H9 (cell line): ENCODE data around the gene WWC2. TPM values are rescaled to one million over a fixed set of nuclear protein-coding genes. Genes with fewer than 3 reads are reported as not detected.

Source experiments
- DNase-seq: peaks from one replicate; pipeline ENCODE4 v3.0.0-alpha.2; 2017
- H2AFZ ChIP-seq: one replicate; pipeline ENCODE4 v1.6.1; 2013; ENCODE audit warnings: mild to moderate bottlenecking, low read length, control low read depth, moderate library complexity
- H2AK5ac ChIP-seq: 2 replicates; pipeline ENCODE4 v1.6.1; 2013; ENCODE audit warnings: low read length, control low read depth, mixed read lengths; ENCODE audit not compliant: insufficient read length
- H2BK120ac ChIP-seq: one replicate; pipeline ENCODE4 v1.6.1; 2013; ENCODE audit warnings: low read depth, mild to moderate bottlenecking, low read length, control low read depth, inconsistent platforms; ENCODE audit not compliant: poor library complexity, severe bottlenecking
- H2BK12ac ChIP-seq: 2 replicates; pipeline ENCODE4 v1.6.1; 2013; ENCODE audit warnings: low read length, control low read depth, mixed read lengths, low read depth; ENCODE audit not compliant: insufficient read length
- H2BK15ac ChIP-seq: 2 replicates; pipeline ENCODE4 v1.6.1; 2013; ENCODE audit warnings: low read depth, low read length, control low read depth
- H2BK20ac ChIP-seq: one replicate; pipeline ENCODE4 v1.6.1; 2013; ENCODE audit warnings: low read depth, mild to moderate bottlenecking, low read length, control low read depth, inconsistent platforms; ENCODE audit not compliant: poor library complexity, severe bottlenecking
- H2BK5ac ChIP-seq: 2 replicates; pipeline ENCODE4 v1.6.1; 2013; ENCODE audit warnings: low read length, control low read depth, mixed read lengths; ENCODE audit not compliant: insufficient read length
- H3K14ac ChIP-seq: 2 replicates; pipeline ENCODE4 v1.6.1; 2013; ENCODE audit warnings: low read length, control low read depth; ENCODE audit not compliant: insufficient read depth
- H3K18ac ChIP-seq: 2 replicates; pipeline ENCODE4 v1.6.1; 2013; ENCODE audit warnings: low read depth, mild to moderate bottlenecking, mixed read lengths, low read length, control low read depth; ENCODE audit not compliant: insufficient read length
- H3K23ac ChIP-seq: 2 replicates; pipeline ENCODE4 v1.6.1; 2013; ENCODE audit warnings: low read length, control low read depth, mixed read lengths, low read depth; ENCODE audit not compliant: insufficient read length
- H3K23me2 ChIP-seq: 2 replicates; pipeline ENCODE4 v1.6.1; 2013; ENCODE audit warnings: low read depth, mild to moderate bottlenecking, mixed read lengths, low read length, control low read depth; ENCODE audit not compliant: insufficient read length, poor library complexity, severe bottlenecking
- H3K27ac ChIP-seq: 2 replicates; pipeline ENCODE4 v1.5.1; 2013; ENCODE audit warnings: low read length, control low read depth, mixed read lengths, low read depth; ENCODE audit not compliant: insufficient read length
- H3K27me3 ChIP-seq: 2 replicates; pipeline ENCODE4 v1.6.1; 2013; ENCODE audit warnings: low read length, control low read depth, inconsistent platforms; ENCODE audit not compliant: insufficient read depth
- H3K4ac ChIP-seq: 2 replicates; pipeline ENCODE4 v1.6.1; 2013; ENCODE audit warnings: low read depth, mild to moderate bottlenecking, control low read depth, inconsistent platforms, low read length, moderate library complexity
- H3K4me1 ChIP-seq: 2 replicates; pipeline ENCODE4 v1.6.1; 2013; ENCODE audit warnings: low read length, control low read depth, inconsistent platforms; ENCODE audit not compliant: insufficient read depth
- H3K4me2 ChIP-seq: 2 replicates; pipeline ENCODE4 v1.6.1; 2013; ENCODE audit warnings: low read length, control low read depth, mixed read lengths; ENCODE audit not compliant: insufficient read length, insufficient read depth
- H3K56ac ChIP-seq: 2 replicates; pipeline ENCODE4 v1.6.1; 2013; ENCODE audit warnings: low read depth, mild to moderate bottlenecking, mixed read lengths, low read length, control low read depth; ENCODE audit not compliant: insufficient read length
- H3K79me1 ChIP-seq: 2 replicates; pipeline ENCODE4 v1.6.1; 2013; ENCODE audit warnings: low read depth, mild to moderate bottlenecking, moderate library complexity, low read length, control low read depth, inconsistent platforms; ENCODE audit not compliant: insufficient read depth, poor library complexity, severe bottlenecking
- H3K79me2 ChIP-seq: 2 replicates; pipeline ENCODE4 v1.6.1; 2013; ENCODE audit warnings: low read length, control low read depth, inconsistent platforms; ENCODE audit not compliant: insufficient read depth
- H3K9ac ChIP-seq: 2 replicates; pipeline ENCODE4 v1.6.1; 2013; ENCODE audit warnings: low read length, control low read depth, mixed read lengths; ENCODE audit not compliant: insufficient read length; ENCODE audit errors: extremely low read depth
- H3K9me3 ChIP-seq: one replicate; pipeline ENCODE4 v1.6.1; 2013; ENCODE audit warnings: low read depth, low read length, inconsistent platforms; ENCODE audit not compliant: control insufficient read depth
- H3T11ph ChIP-seq: one replicate; pipeline ENCODE4 v1.6.1; 2013; ENCODE audit warnings: mild to moderate bottlenecking, low read length, control low read depth, inconsistent platforms
- H4K20me1 ChIP-seq: one replicate; pipeline ENCODE4 v1.6.1; 2013; ENCODE audit not compliant: control insufficient read depth, insufficient read length, insufficient read depth
- H4K5ac ChIP-seq: 2 replicates; pipeline ENCODE4 v1.6.1; 2013; ENCODE audit warnings: low read depth, mild to moderate bottlenecking, mixed read lengths, low read length, control low read depth; ENCODE audit not compliant: insufficient read length
- H4K8ac ChIP-seq: replicated peaks from 2 replicates; pipeline ENCODE4 v1.6.1; 2013; ENCODE audit warnings: low read length, control low read depth, mixed read lengths, low read depth; ENCODE audit not compliant: insufficient read length
- H4K91ac ChIP-seq: 2 replicates; pipeline ENCODE4 v1.6.1; 2013; ENCODE audit warnings: low read depth, mild to moderate bottlenecking, moderate library complexity, mixed read lengths, low read length, control low read depth; ENCODE audit not compliant: insufficient read length
- H3K27ac Mint-ChIP-seq, 3 experiments: 2 replicates in 2 of 3; 3 replicates in 1 of 3; pipeline ENCODE4 v1.8.0; 2020 to 2021; ENCODE audit warnings: mixed read lengths in 3 of 3, mild to moderate bottlenecking in 1 of 3, moderate library complexity in 1 of 3
- H3K27me3 Mint-ChIP-seq: 2 replicates; pipeline ENCODE4 v1.8.0; 2021; ENCODE audit warnings: low read depth, mild to moderate bottlenecking, moderate library complexity, mixed read lengths
- H3K36me3 Mint-ChIP-seq, 3 experiments: 2 replicates in 2 of 3; 3 replicates in 1 of 3; pipeline ENCODE4 v1.8.0; 2020 to 2021; ENCODE audit warnings: low read depth in 3 of 3, mixed read lengths in 3 of 3; ENCODE audit not compliant: insufficient read depth in 1 of 3
- H3K4me1 Mint-ChIP-seq, 2 experiments: 2 replicates each; pipeline ENCODE4 v1.8.0; 2020; ENCODE audit warnings: mixed read lengths in 2 of 2
- H3K4me3 Mint-ChIP-seq, 2 experiments: 2 replicates in 1 of 2; 3 replicates in 1 of 2; pipeline ENCODE4 v1.8.0; 2020 to 2021; ENCODE audit warnings: mild to moderate bottlenecking in 2 of 2, mixed read lengths in 2 of 2, moderate library complexity in 1 of 2
- H3K9me3 Mint-ChIP-seq, 2 experiments: 2 replicates in 1 of 2; 3 replicates in 1 of 2; pipeline ENCODE4 v1.8.0; 2020; ENCODE audit warnings: mild to moderate bottlenecking in 2 of 2, mixed read lengths in 2 of 2, moderate library complexity in 1 of 2
- WGBS: extraction: QIAGEN DNeasy Blood & Tissue Kit; methylation state at CpG from one replicate; pipeline ENCODE4 v1.1.7; 2013; ENCODE audit warnings: missing lambda C conversion rate, low lambda C conversion rate, mixed read lengths; ENCODE audit not compliant: insufficient read length; ENCODE audit errors: extremely low coverage; 5-methylcytosine and 5-hydroxymethylcytosine counted together
- total RNA-seq: library from RNA; stranded (reverse); gene quantifications from 2 replicates; pipeline ENCODE4 v1.2.1, GENCODE V29; 2021
- TF ChIP-seq, protein P1 (sequence below): fragments of 200-600 bp; sonication (generic); conservative IDR thresholded peaks from 3 replicates; pipeline ENCODE4 v1.8.0; 2021; ENCODE audit warnings: antibody characterized with exemption, mild to moderate bottlenecking

WWC2 gene
- total RNA-seq, 1 experiment from 2014 or later, result 106 TPM

DNA sequence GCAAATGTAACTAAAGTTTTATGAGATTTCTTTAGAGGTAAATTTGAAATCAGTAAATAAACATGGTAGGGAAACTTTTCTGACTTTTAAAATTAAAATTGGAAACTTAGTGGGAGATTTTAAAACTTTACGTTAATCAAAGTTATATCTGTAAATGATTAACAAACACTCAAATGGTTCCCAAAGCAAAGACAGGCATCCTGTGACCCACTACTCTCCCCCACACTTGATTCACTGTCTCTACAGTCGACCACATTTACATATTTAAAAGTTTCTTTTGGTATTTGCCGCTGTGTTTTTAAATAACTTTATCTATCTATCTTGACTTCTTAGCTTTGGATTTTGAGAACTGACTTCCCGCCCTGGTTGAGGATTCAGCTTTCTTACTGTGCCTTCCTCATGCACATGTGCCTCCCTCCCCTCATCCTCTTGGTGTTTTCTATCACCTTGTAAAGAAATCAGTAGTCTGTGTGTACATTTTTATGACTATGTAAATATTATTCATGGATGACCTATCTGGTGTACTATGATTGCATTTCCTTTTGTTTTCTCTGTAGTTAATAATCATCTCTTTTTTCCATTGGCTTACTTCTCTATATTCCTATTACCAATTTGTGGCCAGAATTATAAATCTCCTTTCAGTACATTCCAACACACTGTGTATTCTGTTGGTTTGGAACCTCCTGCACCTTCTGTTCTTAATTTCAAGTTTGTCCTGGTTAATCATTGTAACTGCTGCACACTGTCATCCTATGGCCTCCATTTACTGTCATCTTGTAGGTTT lies 72.6 kb downstream of the WWC2 start:
- Histone ChIP-seq H3T11ph (no peak overlapping the region), H2AK5ac (no peak overlapping the region), H4K8ac (no peak overlapping the region), H3K9me3 (no peaks in the 10 kb centered on the region), H3K23ac (no peak overlapping the region), H3K18ac (no peak overlapping the region), H2BK15ac (no peak overlapping the region), H3K4me2 (no peak overlapping the region), H2AFZ (no peak overlapping the region), H4K91ac (no peak overlapping the region), H3K4ac (no peak overlapping the region), H3K27me3 (no peaks in the 10 kb centered on the region), H3K23me2 (no peaks in the 10 kb centered on the region), H3K14ac (no peak overlapping the region), H3K79me1 (peaks cover 5% of the 10 kb centered on the region), H3K79me2 (peaks cover 20% of the 10 kb centered on the region; the same call in 1 of the 2 replicates), H3K27ac (no peak overlapping the region), H2BK20ac (no peak overlapping the region), H2BK5ac (no peak overlapping the region), H3K56ac (no peak overlapping the region), H3K9ac (no peak overlapping the region), H3K4me1 (peaks cover 11% of the 10 kb centered on the region; the same call in 1 of the 2 replicates), H2BK120ac (no peak overlapping the region), H4K5ac (no peak overlapping the region), H2BK12ac (no peak overlapping the region), H4K20me1 (no peaks in the 10 kb centered on the region)
- Mint-ChIP-seq H3K9me3 (no peaks in the 10 kb centered on the region), H3K27me3 (no peaks in the 10 kb centered on the region), H3K36me3 (peaks cover 0 to 5% (median 0%) of the 10 kb centered on the region in 3 experiments; a peak in 2 of 7 replicates), H3K4me3 (no peak overlapping the region), H3K27ac (peak overlapping the region; percentile 2 to 41 (median 5); a peak in 5 of 7 replicates), H3K4me1 (peaks cover 53 to 54% of the 10 kb centered on the region in 2 experiments)
- TF ChIP-seq, protein P1, sequence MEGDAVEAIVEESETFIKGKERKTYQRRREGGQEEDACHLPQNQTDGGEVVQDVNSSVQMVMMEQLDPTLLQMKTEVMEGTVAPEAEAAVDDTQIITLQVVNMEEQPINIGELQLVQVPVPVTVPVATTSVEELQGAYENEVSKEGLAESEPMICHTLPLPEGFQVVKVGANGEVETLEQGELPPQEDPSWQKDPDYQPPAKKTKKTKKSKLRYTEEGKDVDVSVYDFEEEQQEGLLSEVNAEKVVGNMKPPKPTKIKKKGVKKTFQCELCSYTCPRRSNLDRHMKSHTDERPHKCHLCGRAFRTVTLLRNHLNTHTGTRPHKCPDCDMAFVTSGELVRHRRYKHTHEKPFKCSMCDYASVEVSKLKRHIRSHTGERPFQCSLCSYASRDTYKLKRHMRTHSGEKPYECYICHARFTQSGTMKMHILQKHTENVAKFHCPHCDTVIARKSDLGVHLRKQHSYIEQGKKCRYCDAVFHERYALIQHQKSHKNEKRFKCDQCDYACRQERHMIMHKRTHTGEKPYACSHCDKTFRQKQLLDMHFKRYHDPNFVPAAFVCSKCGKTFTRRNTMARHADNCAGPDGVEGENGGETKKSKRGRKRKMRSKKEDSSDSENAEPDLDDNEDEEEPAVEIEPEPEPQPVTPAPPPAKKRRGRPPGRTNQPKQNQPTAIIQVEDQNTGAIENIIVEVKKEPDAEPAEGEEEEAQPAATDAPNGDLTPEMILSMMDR, result no peak
- no CpG with 5 or more reads among the region's 4 CpGs for WGBS
- no peak for DNase-seq
